Measurements from ENCODE around the gene UMODL1.
"Not testable (repeated sequence)": the region's sequence is repeated elsewhere in the genome, so short reads cannot be mapped to it uniquely, and the experiment has no call there.

The UMODL1 gene

DNA sequence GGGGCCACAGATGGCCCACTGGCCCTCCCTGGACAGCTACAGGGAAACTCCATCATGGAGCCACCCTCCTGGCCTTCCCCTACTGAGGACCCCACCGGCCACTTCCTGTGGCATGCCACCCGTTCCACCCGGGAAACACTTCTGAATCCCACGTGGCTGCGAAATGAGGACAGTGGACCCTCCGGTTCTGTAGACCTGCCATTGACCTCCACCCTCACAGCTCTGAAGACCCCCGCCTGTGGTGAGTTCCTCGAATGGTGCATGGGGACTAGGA is 40.3 kb downstream of the UMODL1 start:
- Histone ChIP-seq H3K27ac (ENCODE audit: low read depth, low read length) (no peak overlapping the region), H3K4me3 (ENCODE audit: low read depth, low read length) (no peak overlapping the region), H3K4me1 (ENCODE audit: control insufficient read depth, insufficient read depth, low read length) (no peaks in the 10 kb centered on the region), H3K9me3 (ENCODE audit: control insufficient read depth, insufficient read depth, low read length) (no peaks in the 10 kb centered on the region), H3K27me3 (ENCODE audit: control insufficient read depth, insufficient read depth, low read length) (no peaks in the 10 kb centered on the region), H3K9ac (ENCODE audit: low read depth, low read length) (no peak overlapping the region), H3K36me3 (ENCODE audit: control insufficient read depth, insufficient read depth, low read length) (no peaks in the 10 kb centered on the region)

DNA sequence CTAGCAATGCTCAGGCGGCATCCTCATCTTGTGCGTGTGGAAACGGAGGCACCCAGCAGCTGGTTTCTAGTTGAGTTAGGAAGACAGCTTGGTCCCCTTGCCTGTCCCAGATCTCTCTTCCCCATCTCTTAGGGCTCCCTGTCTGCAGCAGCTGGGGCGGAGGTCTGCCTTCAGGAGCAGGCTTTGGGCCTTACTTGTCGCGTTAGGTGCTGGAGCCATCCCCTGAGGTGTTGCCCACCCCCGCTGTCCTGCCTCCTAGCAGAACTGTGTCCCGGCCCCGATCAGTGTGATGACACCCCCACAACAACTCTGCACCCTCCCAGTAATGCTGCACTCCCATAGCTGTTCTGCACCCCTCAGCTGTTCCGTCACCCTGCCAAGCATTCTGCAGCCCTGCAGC is 40.7 kb downstream of the UMODL1 start:
- H3K9me3 ChIP-seq (ENCODE audit: control insufficient read depth, insufficient read depth, low read length), result no peaks in the 10 kb centered on the region

DNA sequence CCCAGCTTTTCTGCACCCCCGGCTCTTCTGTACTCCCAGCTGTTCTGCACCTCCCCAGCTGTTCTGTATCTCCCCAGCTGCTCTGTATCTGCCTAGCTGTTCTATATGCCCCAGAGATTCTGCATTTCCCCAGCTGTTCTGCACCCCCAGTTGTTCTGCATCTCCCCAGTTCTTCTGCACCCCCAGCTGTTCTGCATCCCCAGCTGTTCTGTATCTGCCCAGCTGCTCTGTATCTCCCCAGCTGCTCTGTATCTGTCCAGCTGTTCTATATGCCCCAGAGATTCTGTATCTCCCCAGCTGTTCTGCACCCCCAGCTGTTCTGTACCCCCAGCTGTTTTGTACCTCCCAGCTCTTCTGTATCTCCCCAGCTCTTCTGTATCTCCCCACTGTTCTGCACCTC is 41.1 kb downstream of the UMODL1 start:
- no peaks in the 10 kb centered on the region for H3K27me3 ChIP-seq (ENCODE audit: control insufficient read depth, insufficient read depth, low read length)
- no peaks in the 10 kb centered on the region for H3K4me1 ChIP-seq (ENCODE audit: control insufficient read depth, insufficient read depth, low read length)
- no peaks in the 10 kb centered on the region for H3K9me3 ChIP-seq (ENCODE audit: control insufficient read depth, insufficient read depth, low read length)
- H3K4me3 ChIP-seq (ENCODE audit: low read depth, low read length), result no peak overlapping the region
- no peak overlapping the region for H3K9ac ChIP-seq (ENCODE audit: low read depth, low read length)
- H3K36me3 ChIP-seq (ENCODE audit: control insufficient read depth, insufficient read depth, low read length), result no peaks in the 10 kb centered on the region
- H3K27ac ChIP-seq (ENCODE audit: low read depth, low read length), result no peak overlapping the region

More for the DNA sequence above, 40.7 kb downstream of the UMODL1 start:
- no peaks in the 10 kb centered on the region for H3K36me3 ChIP-seq (ENCODE audit: control insufficient read depth, insufficient read depth, low read length)
- no peak overlapping the region for H3K27ac ChIP-seq (ENCODE audit: low read depth, low read length)
- H3K4me1 ChIP-seq (ENCODE audit: control insufficient read depth, insufficient read depth, low read length), result no peaks in the 10 kb centered on the region
- no peaks in the 10 kb centered on the region for H3K27me3 ChIP-seq (ENCODE audit: control insufficient read depth, insufficient read depth, low read length)
- no peak overlapping the region for H3K9ac ChIP-seq (ENCODE audit: low read depth, low read length)
- H3K4me3 ChIP-seq (ENCODE audit: low read depth, low read length), result no peak overlapping the region

DNA sequence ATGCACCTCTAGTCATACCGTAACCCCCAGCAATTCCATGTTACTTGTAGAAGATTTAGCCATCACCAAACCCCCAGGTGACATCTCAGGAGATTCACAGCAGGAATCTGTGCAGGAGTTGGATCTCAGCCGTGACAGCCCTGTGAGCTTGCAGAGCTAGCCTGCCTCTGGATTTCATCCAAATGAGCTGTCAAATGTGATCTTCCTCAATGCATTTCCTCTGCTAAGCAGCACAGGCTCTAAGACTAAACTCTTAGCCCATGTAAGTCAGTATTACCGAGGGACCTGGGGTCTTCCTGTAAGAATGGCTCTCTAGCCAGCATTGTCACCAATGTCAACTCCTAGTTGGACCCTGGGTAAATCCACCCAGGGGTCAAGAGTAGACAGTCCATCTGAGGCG is 41.7 kb downstream of the UMODL1 start:
- no peaks in the 10 kb centered on the region for H3K36me3 ChIP-seq (ENCODE audit: control insufficient read depth, insufficient read depth, low read length)
- H3K9me3 ChIP-seq (ENCODE audit: control insufficient read depth, insufficient read depth, low read length), result no peaks in the 10 kb centered on the region
- no peaks in the 10 kb centered on the region for H3K27me3 ChIP-seq (ENCODE audit: control insufficient read depth, insufficient read depth, low read length)
- H3K4me1 ChIP-seq (ENCODE audit: control insufficient read depth, insufficient read depth, low read length), result no peaks in the 10 kb centered on the region
- H3K27ac ChIP-seq (ENCODE audit: low read depth, low read length), result no peak overlapping the region
- H3K4me3 ChIP-seq (ENCODE audit: low read depth, low read length), result no peak overlapping the region
- H3K9ac ChIP-seq (ENCODE audit: low read depth, low read length), result no peak overlapping the region

DNA sequence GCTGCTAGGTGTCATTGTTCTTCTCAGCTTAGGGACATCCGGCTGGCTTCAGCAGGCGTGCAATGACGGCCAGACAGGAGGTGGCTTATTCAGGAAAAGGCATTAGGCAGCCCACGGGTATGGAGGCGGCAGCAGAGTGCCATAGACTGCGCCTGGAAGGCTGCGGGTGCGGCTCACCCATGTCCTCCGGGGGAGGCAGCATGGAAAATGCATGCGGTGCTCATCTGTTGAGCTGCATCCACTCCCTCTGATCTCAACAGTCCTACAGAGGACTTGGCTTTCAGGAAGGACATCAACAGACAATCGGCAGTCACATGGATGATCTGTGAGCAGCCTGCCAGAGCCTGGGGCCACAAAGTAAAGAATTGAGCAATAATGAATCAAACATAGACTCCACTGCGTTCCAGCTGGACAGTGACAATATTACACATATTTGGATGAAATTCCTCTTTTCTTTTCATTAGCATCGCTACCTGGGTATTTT is 42.9 kb downstream of the UMODL1 start:
- Histone ChIP-seq H3K4me3 (ENCODE audit: low read depth, low read length) (no peak overlapping the region), H3K4me1 (ENCODE audit: control insufficient read depth, insufficient read depth, low read length) (peaks cover 2% of the 10 kb centered on the region; the same call in 1 of the 2 replicates), H3K27ac (ENCODE audit: low read depth, low read length) (no peak overlapping the region), H3K27me3 (ENCODE audit: control insufficient read depth, insufficient read depth, low read length) (no peaks in the 10 kb centered on the region), H3K9me3 (ENCODE audit: control insufficient read depth, insufficient read depth, low read length) (no peaks in the 10 kb centered on the region), H3K36me3 (ENCODE audit: control insufficient read depth, insufficient read depth, low read length) (no peaks in the 10 kb centered on the region), H3K9ac (ENCODE audit: low read depth, low read length) (no peak overlapping the region)

DNA sequence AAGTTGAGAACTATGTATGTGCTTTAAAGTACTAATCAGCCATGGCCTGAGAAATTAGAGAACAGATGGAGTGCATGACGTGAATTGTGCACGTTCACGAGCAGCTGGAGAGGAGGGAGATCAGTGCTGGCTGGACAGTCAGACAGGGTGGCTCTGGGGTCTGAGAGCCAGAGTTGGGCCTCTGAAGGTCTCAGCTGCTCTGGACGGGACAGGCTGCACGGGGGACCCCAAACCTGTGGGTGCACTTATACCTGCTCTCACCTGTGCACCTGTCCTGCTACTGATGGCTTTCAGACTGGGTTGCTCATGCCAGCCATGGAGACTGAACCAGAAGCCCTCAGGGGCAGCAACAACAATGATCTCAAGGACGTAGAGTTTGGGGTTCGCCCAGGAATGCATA is 43.5 kb downstream of the UMODL1 start:
- Histone ChIP-seq H3K4me3 (ENCODE audit: low read depth, low read length) (no peak overlapping the region), H3K27ac (ENCODE audit: low read depth, low read length) (no peak overlapping the region), H3K4me1 (ENCODE audit: control insufficient read depth, insufficient read depth, low read length) (peaks cover 3% of the 10 kb centered on the region; the same call in 1 of the 2 replicates), H3K27me3 (ENCODE audit: control insufficient read depth, insufficient read depth, low read length) (no peaks in the 10 kb centered on the region), H3K36me3 (ENCODE audit: control insufficient read depth, insufficient read depth, low read length) (no peaks in the 10 kb centered on the region), H3K9me3 (ENCODE audit: control insufficient read depth, insufficient read depth, low read length) (no peaks in the 10 kb centered on the region), H3K9ac (ENCODE audit: low read depth, low read length) (no peak overlapping the region)

DNA sequence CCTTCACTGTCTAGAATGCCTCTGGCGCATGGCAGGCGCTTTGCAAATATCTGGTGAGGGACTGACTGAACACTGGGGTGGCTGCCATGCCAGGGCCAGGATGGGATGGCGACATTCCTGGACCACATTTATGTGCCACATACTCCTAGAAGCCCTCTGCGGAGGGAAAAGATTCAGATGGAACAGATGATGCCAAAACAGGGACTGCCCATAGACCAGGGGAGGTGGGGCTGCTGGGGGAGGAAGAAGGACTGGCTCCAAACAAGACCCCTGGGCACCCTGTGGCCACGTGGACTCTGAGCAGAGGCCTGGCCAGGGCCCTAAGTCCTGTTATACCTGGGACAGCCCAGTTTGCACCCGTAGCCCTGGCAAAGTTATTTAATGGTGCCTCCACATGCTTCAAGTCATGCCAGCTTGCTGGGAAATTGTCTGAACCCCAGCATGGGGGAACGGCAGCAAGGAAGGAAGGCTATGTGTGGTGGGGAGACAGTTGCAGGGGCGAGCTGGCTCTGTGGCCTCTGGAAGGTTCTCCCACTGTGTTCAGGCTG is 44.1 kb downstream of the UMODL1 start:
- H3K9ac ChIP-seq (ENCODE audit: low read depth, low read length), result no peak overlapping the region
- peaks cover 8% of the 10 kb centered on the region for H3K4me1 ChIP-seq (ENCODE audit: control insufficient read depth, insufficient read depth, low read length)
- H3K27ac ChIP-seq (ENCODE audit: low read depth, low read length), result no peak overlapping the region
- H3K36me3 ChIP-seq (ENCODE audit: control insufficient read depth, insufficient read depth, low read length), result no peaks in the 10 kb centered on the region
- no peaks in the 10 kb centered on the region for H3K27me3 ChIP-seq (ENCODE audit: control insufficient read depth, insufficient read depth, low read length)
- H3K4me3 ChIP-seq (ENCODE audit: low read depth, low read length), result no peak overlapping the region
- no peaks in the 10 kb centered on the region for H3K9me3 ChIP-seq (ENCODE audit: control insufficient read depth, insufficient read depth, low read length)

DNA sequence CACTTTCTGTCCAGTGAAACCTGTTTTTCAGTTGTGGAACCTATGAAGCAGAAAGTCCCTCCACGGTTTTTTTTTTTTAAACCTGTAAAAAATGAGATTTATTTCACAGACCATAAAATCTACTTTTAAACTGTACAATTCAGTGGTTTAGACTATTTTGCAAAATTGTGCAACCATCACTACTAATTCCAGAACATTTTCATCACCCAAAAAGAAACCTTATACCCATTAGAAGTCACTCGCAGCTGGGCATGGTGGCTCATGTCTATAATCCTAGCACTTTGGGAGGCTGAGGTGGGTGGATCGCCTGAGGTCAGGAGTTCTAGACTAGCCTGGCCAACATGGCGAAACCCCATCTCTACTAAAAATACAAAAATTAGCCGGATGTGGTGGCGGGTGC is 45.4 kb downstream of the UMODL1 start:
- not testable (repeated sequence) for H3K36me3 ChIP-seq (ENCODE audit: control insufficient read depth, insufficient read depth, low read length)

DNA sequence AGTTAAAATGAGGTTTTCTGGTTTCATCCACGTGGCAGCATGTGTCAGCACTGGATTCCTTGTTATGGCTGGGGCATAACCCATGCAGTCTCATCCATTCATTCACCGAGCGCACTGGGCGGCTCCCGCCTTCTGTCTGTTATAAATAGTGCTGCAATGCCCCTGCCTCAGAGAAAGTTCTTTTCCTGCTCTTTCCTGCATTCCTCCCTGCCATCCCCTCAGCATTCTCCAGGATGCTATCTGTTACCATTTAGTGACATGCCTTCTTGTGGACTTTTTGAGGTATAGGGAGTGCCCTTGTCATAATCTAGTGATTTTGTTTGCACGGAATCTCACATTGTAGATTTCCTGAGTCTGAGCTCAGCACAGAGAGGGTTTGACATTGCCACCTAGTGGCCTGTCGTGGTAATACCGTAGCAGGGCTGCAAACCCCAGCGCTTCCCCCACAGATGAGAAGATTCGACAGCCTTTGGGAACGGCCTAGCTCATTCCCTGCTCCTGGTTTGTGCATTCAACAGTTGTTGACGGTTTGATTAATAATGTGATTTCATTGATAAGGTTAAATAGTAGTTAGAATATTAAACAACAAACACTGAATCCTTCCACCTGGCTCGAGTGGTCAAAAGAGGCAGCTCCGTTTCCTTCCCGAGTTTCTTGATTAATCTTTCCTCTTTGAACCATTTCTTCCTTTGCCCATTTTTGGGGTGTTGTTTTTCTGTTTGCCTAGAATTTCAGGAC is 46.3 kb downstream of the UMODL1 start:
- peaks cover 16% of the 10 kb centered on the region for H3K4me1 ChIP-seq (ENCODE audit: control insufficient read depth, insufficient read depth, low read length)
- no peak overlapping the region for H3K27ac ChIP-seq (ENCODE audit: low read depth, low read length)
- no peaks in the 10 kb centered on the region for H3K36me3 ChIP-seq (ENCODE audit: control insufficient read depth, insufficient read depth, low read length)
- no peak overlapping the region for H3K9ac ChIP-seq (ENCODE audit: low read depth, low read length)
- no peaks in the 10 kb centered on the region for H3K9me3 ChIP-seq (ENCODE audit: control insufficient read depth, insufficient read depth, low read length)
- no peaks in the 10 kb centered on the region for H3K27me3 ChIP-seq (ENCODE audit: control insufficient read depth, insufficient read depth, low read length)
- no peak overlapping the region for H3K4me3 ChIP-seq (ENCODE audit: low read depth, low read length)

More for the DNA sequence above, 45.4 kb downstream of the UMODL1 start:
- not testable (repeated sequence) for H3K4me3 ChIP-seq (ENCODE audit: low read depth, low read length); H3K27me3 ChIP-seq (ENCODE audit: control insufficient read depth, insufficient read depth, low read length); H3K9ac ChIP-seq (ENCODE audit: low read depth, low read length); H3K27ac ChIP-seq (ENCODE audit: low read depth, low read length); H3K9me3 ChIP-seq (ENCODE audit: control insufficient read depth, insufficient read depth, low read length)
- H3K4me1 ChIP-seq (ENCODE audit: control insufficient read depth, insufficient read depth, low read length), result peaks cover 16% of the 10 kb centered on the region

DNA sequence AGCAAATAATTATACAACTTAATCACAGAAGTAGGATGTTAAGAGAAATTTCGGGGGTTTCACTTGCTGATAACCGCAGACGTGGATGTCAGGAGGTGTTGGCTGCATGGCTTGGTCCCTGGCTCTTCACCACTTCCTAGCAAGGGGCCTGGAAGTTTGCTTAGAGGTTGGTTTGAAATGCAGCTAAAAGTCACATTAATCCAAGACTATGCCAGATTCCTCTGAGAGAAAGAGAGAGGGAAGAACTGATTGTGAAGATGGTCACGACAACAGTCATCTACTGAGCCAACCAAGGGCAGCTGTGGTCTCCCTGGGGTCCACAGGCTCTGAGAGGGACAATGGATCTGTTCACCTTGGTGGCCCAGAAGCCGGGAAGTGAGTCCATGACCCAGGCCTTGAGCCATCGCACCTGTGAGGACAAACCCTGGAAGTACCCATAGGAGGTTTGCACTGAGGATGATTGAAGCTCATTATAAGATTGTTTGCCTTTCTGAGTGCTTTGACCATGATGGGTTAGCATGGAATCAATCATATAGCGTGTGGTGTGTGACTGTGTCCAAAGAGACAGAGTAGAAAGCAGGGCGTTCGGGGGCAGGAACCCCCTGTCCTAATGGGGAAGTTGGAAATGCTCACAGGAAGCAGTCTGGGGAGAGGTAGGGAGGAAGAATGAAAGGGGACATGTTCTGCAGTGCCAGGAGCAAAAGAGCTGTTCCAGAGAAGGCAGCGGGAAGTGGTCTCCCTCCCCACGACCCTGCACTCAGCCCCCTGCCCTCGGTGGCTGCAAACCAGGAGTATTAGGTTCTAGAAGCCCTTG is 47.1 kb downstream of the UMODL1 start:
- Histone ChIP-seq H3K27ac (ENCODE audit: low read depth, low read length) (no peak overlapping the region), H3K9ac (ENCODE audit: low read depth, low read length) (no peak overlapping the region), H3K27me3 (ENCODE audit: control insufficient read depth, insufficient read depth, low read length) (no peaks in the 10 kb centered on the region), H3K4me1 (ENCODE audit: control insufficient read depth, insufficient read depth, low read length) (peaks cover 16% of the 10 kb centered on the region), H3K4me3 (ENCODE audit: low read depth, low read length) (no peak overlapping the region), H3K9me3 (ENCODE audit: control insufficient read depth, insufficient read depth, low read length) (no peaks in the 10 kb centered on the region), H3K36me3 (ENCODE audit: control insufficient read depth, insufficient read depth, low read length) (no peaks in the 10 kb centered on the region)

DNA sequence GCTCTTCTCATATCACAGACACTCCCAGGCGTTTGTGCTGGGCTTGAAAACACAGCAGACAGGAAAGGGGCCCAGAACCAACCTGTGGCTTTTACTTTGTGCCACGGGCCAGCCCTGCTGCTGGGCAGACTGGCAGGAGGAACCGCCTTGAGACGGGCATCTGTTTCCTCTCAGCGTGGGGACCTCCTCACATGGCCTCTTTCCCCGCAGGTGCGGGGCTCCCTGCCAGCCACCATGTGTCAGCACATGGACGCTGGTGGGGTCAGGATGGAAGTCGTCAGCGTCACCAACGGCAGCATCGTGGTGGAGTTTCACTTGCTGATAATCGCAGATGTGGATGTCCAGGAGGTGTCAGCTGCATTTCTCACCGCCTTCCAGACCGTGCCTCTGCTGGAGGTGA is 47.8 kb downstream of the UMODL1 start:
- H3K27me3 ChIP-seq (ENCODE audit: control insufficient read depth, insufficient read depth, low read length), result no peaks in the 10 kb centered on the region
- no peaks in the 10 kb centered on the region for H3K36me3 ChIP-seq (ENCODE audit: control insufficient read depth, insufficient read depth, low read length)
- H3K9ac ChIP-seq (ENCODE audit: low read depth, low read length), result no peak overlapping the region
- H3K4me1 ChIP-seq (ENCODE audit: control insufficient read depth, insufficient read depth, low read length), result peaks cover 16% of the 10 kb centered on the region
- no peaks in the 10 kb centered on the region for H3K9me3 ChIP-seq (ENCODE audit: control insufficient read depth, insufficient read depth, low read length)
- H3K27ac ChIP-seq (ENCODE audit: low read depth, low read length), result no peak overlapping the region
- H3K4me3 ChIP-seq (ENCODE audit: low read depth, low read length), result no peak overlapping the region

All from HUES48 (cell line).